B cell (primary cell): ENCODE data around the gene NPS.

Experiments
- EZH2 ChIP-seq: IDR thresholded peaks from 2 replicates; pipeline ENCODE4 v1.6.1; 2012; ENCODE audit warnings: borderline replicate concordance, low read depth, mild to moderate bottlenecking, moderate library complexity, low read length; ENCODE audit not compliant: insufficient read depth, poor library complexity, severe bottlenecking
- TF ChIP-seq, protein P1 (sequence below): fragments of 200-600 bp; IDR thresholded peaks from one replicate; pipeline ENCODE4 v1.8.0; 2022; ENCODE audit warnings: antibody characterized with exemption, mild to moderate bottlenecking

DNA sequence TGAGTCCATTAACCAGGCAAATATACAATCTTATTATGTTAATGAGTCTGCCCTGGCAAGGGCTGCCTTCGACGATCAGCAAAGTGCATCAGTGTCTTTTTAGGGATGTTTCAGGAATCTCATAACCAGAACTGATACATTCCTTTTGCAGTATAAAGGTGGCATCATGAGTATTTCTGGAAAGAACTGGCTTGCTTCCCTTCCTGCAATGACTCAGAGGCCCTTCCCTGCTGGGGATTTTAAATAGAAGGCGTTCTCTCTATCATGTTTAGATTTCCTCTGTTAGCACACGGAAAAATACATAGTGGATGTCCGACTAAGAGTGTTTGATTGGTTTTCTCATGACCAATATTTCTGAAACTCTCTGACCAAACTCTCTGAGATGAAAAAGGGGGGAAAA, 1.8 kb downstream of the NPS start:
- TF ChIP-seq, protein P1, sequence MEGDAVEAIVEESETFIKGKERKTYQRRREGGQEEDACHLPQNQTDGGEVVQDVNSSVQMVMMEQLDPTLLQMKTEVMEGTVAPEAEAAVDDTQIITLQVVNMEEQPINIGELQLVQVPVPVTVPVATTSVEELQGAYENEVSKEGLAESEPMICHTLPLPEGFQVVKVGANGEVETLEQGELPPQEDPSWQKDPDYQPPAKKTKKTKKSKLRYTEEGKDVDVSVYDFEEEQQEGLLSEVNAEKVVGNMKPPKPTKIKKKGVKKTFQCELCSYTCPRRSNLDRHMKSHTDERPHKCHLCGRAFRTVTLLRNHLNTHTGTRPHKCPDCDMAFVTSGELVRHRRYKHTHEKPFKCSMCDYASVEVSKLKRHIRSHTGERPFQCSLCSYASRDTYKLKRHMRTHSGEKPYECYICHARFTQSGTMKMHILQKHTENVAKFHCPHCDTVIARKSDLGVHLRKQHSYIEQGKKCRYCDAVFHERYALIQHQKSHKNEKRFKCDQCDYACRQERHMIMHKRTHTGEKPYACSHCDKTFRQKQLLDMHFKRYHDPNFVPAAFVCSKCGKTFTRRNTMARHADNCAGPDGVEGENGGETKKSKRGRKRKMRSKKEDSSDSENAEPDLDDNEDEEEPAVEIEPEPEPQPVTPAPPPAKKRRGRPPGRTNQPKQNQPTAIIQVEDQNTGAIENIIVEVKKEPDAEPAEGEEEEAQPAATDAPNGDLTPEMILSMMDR: no peak
- TF ChIP-seq EZH2: no peak
